GM12864 (cell line): Measurements from ENCODE around the gene NMT1.
A peak's percentile ranks its signal among the peaks of the same experiment; 100 is the strongest.

Source experiments
- DNase-seq: peaks from one replicate; pipeline ENCODE4 v3.0.0-alpha.2; 2011; ENCODE audit warnings: low read depth
- H3K4me3 ChIP-seq: 2 replicates; pipeline ENCODE4 v1.5.1; 2011; ENCODE audit warnings: mild to moderate bottlenecking, low read depth, low read length, control low read depth
- TF ChIP-seq, protein P1 (sequence below): IDR thresholded peaks from 2 replicates; pipeline ENCODE4 v1.5.1; 2011; ENCODE audit warnings: low read depth, mild to moderate bottlenecking, moderate library complexity, low read length, control low read depth, inconsistent platforms; ENCODE audit errors: missing control alignments

The NMT1 gene

DNA sequence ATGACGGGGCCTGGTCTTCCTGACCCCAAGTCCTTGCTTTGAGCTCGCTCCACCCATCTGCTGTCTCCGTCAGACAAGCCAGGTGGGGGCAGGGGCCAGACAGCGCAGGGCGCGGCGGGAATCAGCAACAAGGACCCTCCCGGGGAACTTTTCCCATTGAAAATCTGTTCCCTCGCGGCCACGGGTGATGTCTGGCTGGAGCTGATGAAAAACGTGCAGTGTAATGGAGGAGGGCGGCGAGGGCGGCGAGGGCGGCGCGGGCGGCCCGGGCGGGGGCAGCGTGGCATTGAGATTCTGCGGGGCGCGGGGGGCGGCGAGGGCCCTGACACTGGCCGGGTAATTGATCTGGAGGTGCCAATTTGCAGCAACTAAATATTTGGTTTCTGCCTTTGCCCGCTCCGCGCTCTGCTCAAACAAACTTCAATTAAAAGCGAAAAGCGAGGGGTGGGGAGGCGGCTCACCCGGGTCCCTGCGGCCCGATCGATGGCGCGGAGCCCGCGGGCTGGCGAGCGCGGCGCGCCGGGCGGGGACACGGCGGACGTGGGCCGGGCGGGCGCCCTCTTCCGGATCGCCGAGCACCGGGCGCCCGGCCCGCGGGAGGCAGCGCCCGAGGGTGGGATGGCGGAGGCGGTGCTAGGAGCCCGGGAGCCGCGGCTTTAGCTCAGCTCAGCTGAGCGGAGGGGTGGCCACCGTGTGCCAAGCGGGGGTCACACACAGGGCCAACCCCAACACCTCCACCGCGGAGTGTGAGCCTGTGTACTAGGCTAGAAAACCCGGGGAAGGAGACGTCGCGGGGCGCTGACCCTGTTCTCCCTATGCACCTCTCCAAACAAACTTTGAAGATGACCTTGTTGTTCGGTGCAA, 42.0 kb upstream of the NMT1 start:
- TF ChIP-seq, protein P1, sequence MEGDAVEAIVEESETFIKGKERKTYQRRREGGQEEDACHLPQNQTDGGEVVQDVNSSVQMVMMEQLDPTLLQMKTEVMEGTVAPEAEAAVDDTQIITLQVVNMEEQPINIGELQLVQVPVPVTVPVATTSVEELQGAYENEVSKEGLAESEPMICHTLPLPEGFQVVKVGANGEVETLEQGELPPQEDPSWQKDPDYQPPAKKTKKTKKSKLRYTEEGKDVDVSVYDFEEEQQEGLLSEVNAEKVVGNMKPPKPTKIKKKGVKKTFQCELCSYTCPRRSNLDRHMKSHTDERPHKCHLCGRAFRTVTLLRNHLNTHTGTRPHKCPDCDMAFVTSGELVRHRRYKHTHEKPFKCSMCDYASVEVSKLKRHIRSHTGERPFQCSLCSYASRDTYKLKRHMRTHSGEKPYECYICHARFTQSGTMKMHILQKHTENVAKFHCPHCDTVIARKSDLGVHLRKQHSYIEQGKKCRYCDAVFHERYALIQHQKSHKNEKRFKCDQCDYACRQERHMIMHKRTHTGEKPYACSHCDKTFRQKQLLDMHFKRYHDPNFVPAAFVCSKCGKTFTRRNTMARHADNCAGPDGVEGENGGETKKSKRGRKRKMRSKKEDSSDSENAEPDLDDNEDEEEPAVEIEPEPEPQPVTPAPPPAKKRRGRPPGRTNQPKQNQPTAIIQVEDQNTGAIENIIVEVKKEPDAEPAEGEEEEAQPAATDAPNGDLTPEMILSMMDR = peak; percentile 30
- DNase-seq = no peak
- H3K4me3 ChIP-seq = peak overlapping the region; percentile 51

DNA sequence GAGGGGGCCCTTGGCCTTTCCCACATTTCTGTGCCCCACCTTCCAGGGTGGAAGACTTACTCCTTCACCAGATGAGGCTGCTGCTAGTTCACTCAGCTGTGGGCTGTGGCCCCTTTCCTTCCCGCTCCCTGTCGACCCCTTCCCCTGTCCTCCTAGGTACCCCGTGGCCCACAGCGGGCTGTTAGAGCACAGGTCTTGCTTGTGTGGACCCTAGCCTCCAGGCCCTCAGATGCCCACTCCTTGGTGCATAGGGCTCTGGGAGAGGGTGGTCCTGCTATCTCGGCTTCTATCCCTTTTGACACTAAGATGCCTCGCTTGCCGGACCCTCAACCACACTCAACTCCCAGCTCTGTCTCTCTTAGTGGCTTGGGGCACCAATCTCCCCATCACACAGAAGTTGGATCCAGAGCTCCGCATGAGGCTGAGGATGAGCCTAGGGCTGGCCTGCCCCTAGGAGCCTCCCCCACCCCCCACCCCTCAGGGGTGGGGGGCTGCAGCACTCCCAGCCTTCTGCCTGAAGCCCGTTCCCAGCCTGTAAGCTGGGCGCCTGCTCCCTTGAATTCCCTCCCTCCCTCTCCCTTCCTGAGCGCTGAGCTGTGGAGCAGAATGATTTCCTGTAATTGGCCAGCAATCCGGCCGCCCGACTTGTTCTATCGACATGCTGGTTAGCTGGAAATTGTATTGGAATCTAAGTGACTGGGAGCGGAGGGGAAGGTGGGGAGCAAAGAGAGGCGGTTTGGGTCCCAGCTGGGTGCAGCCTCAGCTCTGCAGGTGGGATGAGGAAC, 40.6 kb upstream of the NMT1 start:
- DNase-seq = no peak
- no peak overlapping the region for H3K4me3 ChIP-seq
- TF ChIP-seq, protein P1 = no peak

DNA sequence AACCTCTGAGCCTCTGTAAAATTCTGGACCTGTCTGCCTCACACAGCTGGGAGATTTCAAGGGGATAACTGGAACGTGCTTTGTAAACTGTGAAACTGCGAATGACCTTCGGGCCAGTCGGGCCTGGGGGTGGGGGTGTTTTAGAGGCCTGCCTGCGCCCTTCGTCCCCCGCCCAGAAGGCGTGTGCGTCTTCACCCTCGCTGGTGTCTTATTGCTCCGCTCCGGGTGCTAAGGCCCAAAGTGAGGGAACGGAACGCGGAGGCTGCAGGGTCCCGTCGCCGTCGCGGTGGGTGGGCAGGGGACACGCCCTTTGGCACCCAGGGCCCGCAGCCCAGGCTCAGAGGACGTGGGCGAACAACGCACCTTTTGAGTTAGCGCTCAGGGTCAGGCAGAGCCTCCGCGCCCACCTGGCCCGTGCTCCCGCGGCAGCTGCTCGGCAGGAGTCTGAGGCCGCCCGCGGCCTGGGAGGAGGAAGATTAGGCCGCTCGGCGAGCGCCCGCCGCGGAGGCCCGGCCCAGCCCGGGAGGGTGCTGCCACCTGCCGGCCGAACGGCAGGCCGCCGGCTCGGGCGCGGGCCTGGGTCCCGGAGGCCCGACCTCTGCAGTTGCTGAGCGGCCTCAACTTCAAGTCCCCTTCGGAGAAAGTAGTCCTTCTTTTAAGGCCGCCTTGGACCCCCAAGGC, 39.4 kb upstream of the NMT1 start:
- H3K4me3 ChIP-seq = no peak overlapping the region
- no peak for DNase-seq
- TF ChIP-seq, protein P1 = peak; percentile 74

DNA sequence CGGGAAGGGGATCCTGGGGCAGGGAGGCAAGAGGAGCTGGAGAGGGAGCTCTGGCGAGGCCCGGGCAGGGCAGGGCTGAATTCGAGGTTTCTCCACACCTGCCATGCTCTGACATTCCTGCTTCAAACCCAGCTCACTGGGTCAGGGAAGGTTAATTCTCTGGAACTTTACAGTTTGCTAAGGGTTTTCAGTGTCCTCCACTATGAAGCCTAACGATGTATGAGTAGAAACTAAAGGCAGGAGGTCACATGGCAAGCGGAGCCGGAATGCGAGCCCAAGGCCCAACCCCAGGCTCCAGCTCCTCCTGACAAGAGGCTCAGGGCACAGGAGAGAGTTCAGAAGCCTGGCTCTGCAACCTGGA, 38.8 kb upstream of the NMT1 start:
- TF ChIP-seq, protein P1 = no peak
- DNase-seq = no peak
- H3K4me3 ChIP-seq = no peak overlapping the region

DNA sequence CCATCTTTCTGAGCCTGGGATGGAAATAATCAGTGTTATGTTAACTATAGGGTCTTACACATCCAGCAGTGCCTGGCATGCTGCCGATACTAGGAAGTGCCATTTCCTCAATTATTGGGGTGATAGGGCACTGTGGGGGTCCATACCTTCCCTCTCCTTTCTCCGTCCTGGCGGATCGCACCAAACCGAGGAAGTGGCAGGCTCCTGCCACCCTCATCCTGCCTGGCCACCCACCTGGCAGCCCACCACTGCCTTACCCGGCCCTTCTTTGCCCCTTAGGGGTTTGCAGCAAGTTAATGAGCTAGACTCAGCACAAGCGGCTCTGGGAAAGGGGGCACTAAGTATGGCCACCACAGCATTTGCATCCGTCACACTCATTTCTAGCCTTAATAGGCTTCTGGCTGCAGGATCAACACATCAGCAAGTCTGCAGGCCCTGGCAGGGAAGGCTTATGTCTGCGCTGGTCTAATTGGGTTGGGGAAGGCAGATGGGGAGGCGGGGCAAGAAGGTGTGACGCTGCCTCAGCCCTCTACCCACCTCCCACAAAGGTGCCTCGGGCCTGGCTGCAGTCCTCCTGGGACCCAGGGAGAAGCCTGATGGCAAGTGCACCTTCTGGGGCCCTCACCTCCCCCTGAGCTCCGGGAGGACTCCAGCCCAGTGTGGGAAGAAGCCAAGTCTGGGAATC, 38.3 kb upstream of the NMT1 start:
- H3K4me3 ChIP-seq = no peak overlapping the region
- DNase-seq = peak; percentile 8
- TF ChIP-seq, protein P1 = peak; percentile 11

DNA sequence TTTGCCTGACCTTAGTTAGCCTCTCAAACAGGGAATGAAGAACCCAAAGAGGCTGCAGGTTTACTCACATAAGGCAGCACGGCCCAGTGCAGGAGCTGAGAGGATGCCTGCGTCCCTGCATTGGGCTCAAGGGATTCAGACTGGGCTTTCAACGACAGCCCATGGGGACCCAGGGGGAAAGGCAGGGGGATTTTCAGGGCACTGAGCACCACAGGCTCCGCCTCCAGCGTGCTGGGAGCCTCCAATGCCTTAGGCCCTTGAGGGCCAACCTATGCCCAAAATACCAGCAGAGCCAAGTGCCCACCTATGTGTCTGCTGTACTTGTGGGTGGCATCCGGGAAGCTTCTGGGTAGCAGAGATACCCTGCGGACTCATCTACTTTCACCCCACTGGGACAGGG, 32.0 kb upstream of the NMT1 start:
- H3K4me3 ChIP-seq = no peak overlapping the region
- DNase-seq = no peak
- TF ChIP-seq, protein P1 = no peak
